CD14-positive monocyte (primary cell): ENCODE results near the gene TBXAS1. TPM values are rescaled to one million over a fixed set of nuclear protein-coding genes. Genes with fewer than 3 reads are reported as not detected.

Source experiments
- DNase-seq, 3 donors: peaks; one replicate each; pipeline ENCODE4 v3.0.0-alpha.2; 2011 to 2022
- H2AFZ ChIP-seq: 2 replicates; pipeline ENCODE4 v1.6.0; 2012; ENCODE audit warnings: mild to moderate bottlenecking, low read depth, low read length, inconsistent platforms; ENCODE audit not compliant: insufficient read depth, poor library complexity, severe bottlenecking
- H3K27ac ChIP-seq, 2 donors: 1 replicate in 1 of 2; 2 replicates in 1 of 2; pipeline ENCODE4 v1.5.1; 2012 to 2013; ENCODE audit warnings: low read length in 2 of 2, control low read depth in 1 of 2, inconsistent platforms in 1 of 2, low read depth in 1 of 2, mild to moderate bottlenecking in 1 of 2
- H3K27me3 ChIP-seq, 2 donors: one replicate each; pipeline versions ENCODE4 v1.6.0 to v1.6.1; 2011 to 2013; ENCODE audit warnings: low read length in 2 of 2; ENCODE audit not compliant: control insufficient read depth in 2 of 2, insufficient read depth in 2 of 2
- H3K36me3 ChIP-seq, 2 donors: replicated peaks in 1 of 2; 1 replicate in 1 of 2; 2 replicates in 1 of 2; pipeline versions ENCODE4 v1.5.1 to v1.6.1; 2012 to 2013; ENCODE audit warnings: low read length in 2 of 2, control low read depth in 1 of 2, inconsistent platforms in 1 of 2, mild to moderate bottlenecking in 1 of 2; ENCODE audit not compliant: insufficient read depth in 2 of 2, control insufficient read depth in 1 of 2
- H3K4me1 ChIP-seq, 2 donors: 1 replicate in 1 of 2; 2 replicates in 1 of 2; pipeline versions ENCODE4 v1.5.1 to v1.6.1; 2012 to 2013; ENCODE audit warnings: low read length in 2 of 2, control low read depth in 1 of 2, inconsistent platforms in 1 of 2, mild to moderate bottlenecking in 1 of 2, moderate library complexity in 1 of 2; ENCODE audit not compliant: insufficient read depth in 2 of 2, control insufficient read depth in 1 of 2
- H3K4me2 ChIP-seq: replicated peaks from 2 replicates; pipeline ENCODE3; 2012; ENCODE audit warnings: low read length, moderate library complexity, mild to moderate bottlenecking; ENCODE audit not compliant: poor library complexity, severe bottlenecking; ENCODE audit errors: extremely low read depth
- H3K4me3 ChIP-seq, 3 experiments: fragments of 200-600 bp in 1 of 3; sonication (generic) in 1 of 3; replicated peaks in 1 of 3; 1 replicate in 2 of 3; 2 replicates in 1 of 3; pipeline ENCODE4 v1.5.1; 2011 to 2013; ENCODE audit warnings: low read length in 3 of 3, mild to moderate bottlenecking in 3 of 3, control low read depth in 2 of 3, low read depth in 2 of 3, inconsistent platforms in 1 of 3, moderate library complexity in 1 of 3
- H3K79me2 ChIP-seq: 2 replicates; pipeline ENCODE4 v1.6.0; 2012; ENCODE audit warnings: mild to moderate bottlenecking, control low read depth, inconsistent platforms, low read length, moderate library complexity; ENCODE audit not compliant: insufficient read depth
- H3K9ac ChIP-seq: 2 replicates; pipeline ENCODE4 v1.6.0; 2017; ENCODE audit warnings: low read length, mild to moderate bottlenecking; ENCODE audit not compliant: insufficient read depth, poor library complexity, severe bottlenecking
- H3K9me3 ChIP-seq, 2 donors: replicated peaks in 1 of 2; 1 replicate in 1 of 2; 2 replicates in 1 of 2; pipeline versions ENCODE4 v1.5.1 to v1.6.1; 2012 to 2013; ENCODE audit warnings: low read length in 2 of 2, control low read depth in 1 of 2; ENCODE audit not compliant: control insufficient read depth in 1 of 2, insufficient read depth in 1 of 2
- H4K20me1 ChIP-seq: 2 replicates; pipeline ENCODE4 v1.6.0; 2012; ENCODE audit warnings: mild to moderate bottlenecking, low read length, control low read depth, moderate library complexity; ENCODE audit not compliant: insufficient read depth
- H3K27ac Mint-ChIP-seq, 7 donors: one replicate each; pipeline ENCODE4 v1.8.0; 2020; ENCODE audit warnings: mild to moderate bottlenecking in 7 of 7, mixed read lengths in 7 of 7, moderate library complexity in 6 of 7, inconsistent platforms in 2 of 7
- H3K27me3 Mint-ChIP-seq, 3 donors: one replicate each; pipeline ENCODE4 v1.8.0; 2021 to 2022; ENCODE audit warnings: low read depth in 3 of 3, mild to moderate bottlenecking in 3 of 3, mixed read lengths in 3 of 3, moderate library complexity in 3 of 3, inconsistent platforms in 1 of 3
- H3K36me3 Mint-ChIP-seq, 2 donors: one replicate each; pipeline ENCODE4 v1.8.0; 2020; ENCODE audit warnings: mixed read lengths in 2 of 2, inconsistent platforms in 1 of 2, mild to moderate bottlenecking in 1 of 2
- H3K4me1 Mint-ChIP-seq: one replicate; pipeline ENCODE4 v1.8.0; 2020; ENCODE audit warnings: mild to moderate bottlenecking, mixed read lengths
- H3K4me3 Mint-ChIP-seq, 2 donors: one replicate each; pipeline ENCODE4 v1.8.0; 2020; ENCODE audit warnings: mild to moderate bottlenecking in 2 of 2, mixed read lengths in 2 of 2, moderate library complexity in 1 of 2
- H3K9me3 Mint-ChIP-seq, 7 donors: one replicate each; pipeline ENCODE4 v1.8.0; 2020 to 2022; ENCODE audit warnings: mixed read lengths in 7 of 7, mild to moderate bottlenecking in 6 of 7, moderate library complexity in 6 of 7, inconsistent platforms in 2 of 7
- WGBS: methylation state at CpG from one replicate; pipeline ENCODE4 v1.1.5; 2013; ENCODE audit warnings: missing lambda C conversion rate; ENCODE audit not compliant: insufficient coverage; 5-methylcytosine and 5-hydroxymethylcytosine counted together
- intact Hi-C, 2 donors: fragments of 100-400 bp; cut with micrococcal nuclease; formaldehyde crosslinking; loops; one replicate each; pipeline versions ENCODE4 v1.15.0 to v1.15.1; 2023
- polyA plus RNA-seq, 3 donors: library from polyadenylated mRNA; depleted of rRNA in 1 of 3; unstranded in 2 of 3; stranded (reverse) in 1 of 3; fragments of 300-500 nt in 2 of 3; fragments of >200 nt in 1 of 3; fragmentation: Illumina TruSeq in 2 of 3; gene quantifications; 1 replicate in 2 of 3; 2 replicates in 1 of 3; pipeline ENCODE4 v1.2.3, GENCODE V29; 2012 to 2021
- TF ChIP-seq, protein P1 (sequence below): fragments of 200-600 bp; IDR thresholded peaks from one replicate; pipeline ENCODE4 v1.8.0; 2022; ENCODE audit warnings: antibody characterized with exemption, mild to moderate bottlenecking

Gene TBXAS1
- polyA plus RNA-seq, 3 donors: 289 to 335 (median 298) TPM

DNA sequence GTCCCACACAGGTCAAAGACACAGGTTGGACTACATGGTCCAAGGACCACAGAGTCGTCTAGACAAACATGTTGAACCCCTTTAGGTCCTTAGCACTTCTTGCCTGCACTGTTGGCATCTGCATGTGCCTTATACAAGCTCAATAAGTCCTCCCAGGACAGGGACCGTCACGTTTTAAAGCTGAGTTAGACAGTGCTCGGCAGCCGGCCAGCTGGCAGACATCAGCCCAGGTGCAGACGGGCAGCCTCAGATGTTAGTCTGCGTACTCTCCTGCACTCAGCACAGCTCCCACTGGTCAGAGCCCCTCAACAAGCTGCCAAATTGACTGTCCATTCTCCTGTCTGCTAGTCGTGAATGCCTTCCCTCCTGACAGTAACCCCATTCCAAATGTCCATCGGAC, 198.8 kb downstream of the TBXAS1 start:
- Mint-ChIP-seq H3K27me3 (peaks cover 0 to 2% (median 2%) of the 10 kb centered on the region in 3 donors), H3K4me1 (peaks cover 5% of the 10 kb centered on the region), H3K9me3 (no peaks in the 10 kb centered on the region), H3K4me3 (no peak overlapping the region), H3K27ac (peak overlapping the region in 1 of 7 donors; percentile 11), H3K36me3 (peaks cover 78 to 83% of the 10 kb centered on the region in 2 donors)
- Histone ChIP-seq H3K4me1 (peaks cover 2 to 5% of the 10 kb centered on the region in 2 donors), H3K36me3 (peaks cover 25 to 73% of the 10 kb centered on the region in 2 donors), H3K79me2 (no peaks in the 10 kb centered on the region), H3K4me3 (no peak overlapping the region), H3K27ac (no peak overlapping the region), H4K20me1 (peaks cover 65% of the 10 kb centered on the region), H3K9ac (no peak overlapping the region), H3K27me3 (no peaks in the 10 kb centered on the region), H3K9me3 (no peaks in the 10 kb centered on the region), H2AFZ (no peak overlapping the region), H3K4me2 (no peak overlapping the region)
- intact Hi-C loops: no loop called here
- WGBS: 98% methylated on average over 7 of the region's 9 CpGs
- no peak for DNase-seq
- TF ChIP-seq, protein P1, sequence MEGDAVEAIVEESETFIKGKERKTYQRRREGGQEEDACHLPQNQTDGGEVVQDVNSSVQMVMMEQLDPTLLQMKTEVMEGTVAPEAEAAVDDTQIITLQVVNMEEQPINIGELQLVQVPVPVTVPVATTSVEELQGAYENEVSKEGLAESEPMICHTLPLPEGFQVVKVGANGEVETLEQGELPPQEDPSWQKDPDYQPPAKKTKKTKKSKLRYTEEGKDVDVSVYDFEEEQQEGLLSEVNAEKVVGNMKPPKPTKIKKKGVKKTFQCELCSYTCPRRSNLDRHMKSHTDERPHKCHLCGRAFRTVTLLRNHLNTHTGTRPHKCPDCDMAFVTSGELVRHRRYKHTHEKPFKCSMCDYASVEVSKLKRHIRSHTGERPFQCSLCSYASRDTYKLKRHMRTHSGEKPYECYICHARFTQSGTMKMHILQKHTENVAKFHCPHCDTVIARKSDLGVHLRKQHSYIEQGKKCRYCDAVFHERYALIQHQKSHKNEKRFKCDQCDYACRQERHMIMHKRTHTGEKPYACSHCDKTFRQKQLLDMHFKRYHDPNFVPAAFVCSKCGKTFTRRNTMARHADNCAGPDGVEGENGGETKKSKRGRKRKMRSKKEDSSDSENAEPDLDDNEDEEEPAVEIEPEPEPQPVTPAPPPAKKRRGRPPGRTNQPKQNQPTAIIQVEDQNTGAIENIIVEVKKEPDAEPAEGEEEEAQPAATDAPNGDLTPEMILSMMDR: no peak

DNA sequence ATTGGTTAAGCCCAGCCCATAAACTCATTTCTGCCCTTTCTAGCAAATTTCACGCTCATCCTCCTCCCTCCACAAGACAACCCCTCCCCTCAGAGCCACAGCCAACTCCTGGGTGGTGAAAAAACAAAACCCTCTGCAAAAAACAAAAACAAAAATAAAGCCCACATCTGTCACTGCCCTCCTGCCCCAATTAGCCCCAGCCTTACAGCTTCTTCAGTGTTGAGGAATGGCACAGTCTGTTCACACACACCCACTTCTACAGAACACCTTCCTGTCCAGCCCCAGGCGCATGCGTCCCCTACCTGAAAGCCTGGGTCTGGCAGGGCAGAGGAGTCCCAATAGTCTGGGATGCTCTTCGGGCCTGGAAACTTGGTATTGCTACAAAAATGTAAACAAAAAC, 199.2 kb downstream of the TBXAS1 start:
- TF ChIP-seq, protein P1: no peak
- no peak overlapping the region for H2AFZ ChIP-seq
- no peaks in the 10 kb centered on the region for H3K9me3 Mint-ChIP-seq
- intact Hi-C loops: no loop called here
- H3K4me1 Mint-ChIP-seq: peaks cover 6% of the 10 kb centered on the region
- peaks cover 3 to 7% of the 10 kb centered on the region in 2 donors for H3K4me1 ChIP-seq
- H3K4me3 ChIP-seq: no peak overlapping the region
- H3K27ac ChIP-seq: no peak overlapping the region
- H3K9me3 ChIP-seq: no peaks in the 10 kb centered on the region
- peaks cover 60% of the 10 kb centered on the region for H4K20me1 ChIP-seq
- no peak overlapping the region for H3K4me2 ChIP-seq
- no peak for DNase-seq
- no peak overlapping the region for H3K9ac ChIP-seq
- H3K27me3 Mint-ChIP-seq: peaks cover 0 to 2% (median 0%) of the 10 kb centered on the region in 3 donors
- WGBS: 100% methylated on average over 1 of the region's 4 CpGs
- no peaks in the 10 kb centered on the region for H3K79me2 ChIP-seq
- no peaks in the 10 kb centered on the region for H3K27me3 ChIP-seq
- peaks cover 24 to 71% of the 10 kb centered on the region in 2 donors for H3K36me3 ChIP-seq
- no peak overlapping the region for H3K4me3 Mint-ChIP-seq
- H3K27ac Mint-ChIP-seq: peak overlapping the region in 2 of 7 donors; percentile 8 to 11
- H3K36me3 Mint-ChIP-seq: peaks cover 76 to 84% of the 10 kb centered on the region in 2 donors
